ENCODE measurements around the gene LAMA3.

The LAMA3 gene

DNA sequence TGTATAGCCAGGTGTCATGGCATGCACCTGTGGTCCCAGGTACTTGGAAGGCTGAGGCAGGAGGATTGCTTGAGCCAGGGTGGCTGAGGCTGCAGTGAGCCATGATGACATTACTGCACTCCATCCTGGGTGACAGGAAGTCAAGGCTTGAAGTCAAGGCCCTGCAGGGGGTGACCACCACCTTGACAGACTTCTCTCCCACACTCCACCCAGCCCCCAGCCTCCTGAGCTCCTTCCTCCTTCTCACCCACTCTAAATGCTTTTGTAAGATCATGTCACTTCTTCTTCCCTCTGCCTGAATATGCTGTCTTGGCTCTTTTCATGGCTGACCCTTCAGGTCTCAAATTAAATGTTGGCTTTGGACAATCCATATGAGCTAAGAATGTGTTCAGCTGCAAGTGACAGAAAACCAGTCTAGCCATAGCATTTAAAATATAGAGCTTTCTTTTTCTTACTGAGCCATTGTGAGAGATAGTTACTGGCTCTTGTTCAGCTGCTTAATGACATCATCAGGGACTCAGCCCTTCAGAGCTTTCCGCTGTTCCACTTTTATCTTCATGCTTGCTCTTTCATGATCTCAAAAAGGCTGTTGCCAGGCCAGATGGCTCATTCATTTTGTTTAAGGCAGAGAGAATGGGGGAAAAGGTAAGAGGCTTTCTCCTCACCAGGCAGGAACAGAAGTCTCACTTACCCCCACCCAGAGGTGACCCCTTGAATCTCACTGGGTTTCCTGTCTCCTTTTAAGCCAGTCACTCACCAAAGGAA lies 288.6 kb downstream of the LAMA3 start:
- peak; percentile 67 to 78 (median 72) for DNase-seq

DNA sequence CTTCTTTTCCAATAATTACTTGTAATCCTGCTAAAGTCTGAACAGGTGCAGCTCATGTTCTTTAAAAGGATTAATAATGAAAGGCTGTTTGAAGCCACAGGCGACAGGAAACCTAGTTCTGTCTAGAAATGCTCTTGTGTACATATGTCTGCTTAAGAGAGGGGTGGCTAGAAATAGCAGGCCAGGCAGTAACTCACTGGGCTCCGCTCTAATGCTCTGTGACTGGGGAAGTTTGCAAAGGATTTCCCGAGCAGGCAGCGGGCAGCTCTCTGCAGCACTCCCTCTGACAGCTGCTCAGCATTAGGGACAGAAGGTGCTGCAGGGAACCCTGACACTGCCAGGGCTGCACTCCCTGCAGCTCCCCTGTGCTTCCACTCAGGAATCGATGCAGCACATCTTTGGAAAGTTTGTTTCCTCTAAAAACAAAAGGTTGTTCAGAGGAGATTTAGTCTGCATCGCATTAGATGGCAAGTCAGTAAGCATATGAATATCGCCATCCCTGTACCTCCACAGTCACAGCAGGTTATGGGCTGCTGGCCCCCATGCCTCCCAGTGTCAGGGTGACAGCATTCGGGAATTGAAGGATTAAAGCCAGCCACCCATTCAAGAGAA lies 292.2 kb downstream of the LAMA3 start:
- no peak for DNase-seq

DNA sequence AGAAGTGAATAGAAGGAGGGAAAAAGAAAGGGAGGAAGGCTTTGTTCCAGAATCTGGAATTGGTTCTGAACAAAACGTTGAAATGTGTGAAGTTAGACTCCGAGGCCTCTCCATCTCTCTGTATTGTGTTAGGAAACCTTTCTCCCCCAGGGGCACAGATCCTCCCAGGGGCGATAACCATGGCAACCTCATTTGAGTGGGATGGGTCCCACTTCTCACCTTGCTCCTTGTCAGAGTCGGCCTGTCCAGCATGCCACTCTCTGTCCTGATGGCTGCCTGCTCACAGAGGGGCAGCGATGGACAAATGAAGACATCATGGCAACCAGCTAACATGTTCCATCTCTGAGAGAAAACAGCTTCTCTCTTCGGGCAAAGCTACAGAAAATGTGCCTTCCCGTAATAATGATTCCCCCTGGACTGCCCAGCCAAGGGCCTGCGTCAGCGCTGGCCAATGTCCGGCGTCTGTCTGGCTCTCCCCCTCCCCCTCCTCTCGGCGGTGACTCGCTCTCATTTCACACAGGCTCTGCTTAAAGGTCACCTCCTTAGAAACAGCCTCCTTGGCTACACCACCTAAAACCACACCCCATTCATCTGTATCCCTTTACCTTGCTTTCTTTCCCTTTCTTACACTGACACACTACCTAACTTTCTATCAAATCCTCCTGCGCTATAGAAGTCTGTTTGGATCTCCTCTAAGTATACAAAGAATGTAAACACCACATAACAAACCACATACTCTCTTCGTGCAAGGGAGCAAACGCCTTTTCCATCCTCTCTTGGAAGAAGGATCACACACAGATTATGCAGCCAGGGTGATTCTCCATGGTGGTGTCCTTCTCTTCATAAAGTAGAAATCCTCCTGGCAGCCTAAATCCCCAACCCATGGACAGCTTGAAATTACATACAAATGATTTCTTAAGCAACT lies 293.2 kb downstream of the LAMA3 start:
- DNase-seq: no peak

DNA sequence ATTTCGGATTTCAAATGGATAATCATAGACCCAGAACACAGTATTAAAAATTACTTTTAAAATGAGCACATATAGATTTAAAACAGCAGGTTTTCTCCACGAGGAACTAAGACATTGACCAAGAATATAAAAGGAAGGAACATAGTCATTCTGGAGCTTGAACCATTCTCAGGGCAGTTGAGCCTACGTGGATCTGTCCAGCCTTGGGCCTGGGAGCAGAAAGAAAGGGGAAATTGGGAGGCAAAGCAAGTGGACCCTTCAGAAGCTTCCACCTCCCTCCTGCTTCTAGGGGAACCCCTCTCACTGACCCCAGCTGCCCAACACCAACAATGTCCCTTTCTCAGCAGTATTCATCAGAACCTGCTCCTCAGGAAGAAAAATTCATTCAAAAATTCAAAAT lies 293.9 kb downstream of the LAMA3 start:
- peak in 1 of 3 donors; percentile 21 for DNase-seq

DNA sequence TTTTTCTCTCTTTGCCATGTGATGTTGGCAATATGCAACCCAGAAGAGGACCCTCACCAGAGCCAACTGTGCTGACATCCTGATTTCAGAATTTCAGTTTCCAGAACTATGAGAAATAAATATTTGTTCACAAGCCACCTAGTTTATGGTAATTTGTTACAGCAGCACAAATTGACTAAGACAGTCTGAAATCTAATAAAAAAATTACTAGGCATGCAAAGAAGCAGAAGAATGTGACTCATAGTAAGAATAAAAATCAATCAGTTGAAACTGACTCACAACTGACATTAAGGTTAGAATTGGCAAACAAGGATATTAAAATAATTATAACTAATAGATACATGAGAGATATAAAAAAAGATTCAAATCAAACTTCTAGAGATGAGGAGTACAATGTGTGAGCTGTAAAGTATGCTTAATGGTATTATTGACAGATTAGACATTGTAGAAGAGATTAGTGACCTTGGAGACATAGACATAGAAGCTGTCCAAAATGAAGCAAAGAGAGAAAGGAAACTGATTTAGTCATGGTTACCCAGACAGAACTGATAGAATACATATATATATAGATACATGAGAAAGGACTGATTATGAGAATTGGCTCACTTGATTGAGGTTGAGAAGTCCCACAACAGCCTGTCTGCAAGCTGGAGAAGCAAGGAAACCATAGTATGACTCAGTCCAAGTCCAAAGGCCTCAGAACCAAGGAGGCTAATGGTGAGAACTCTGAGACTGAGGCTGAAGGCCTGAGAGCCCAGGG lies 297.5 kb downstream of the LAMA3 start:
- DNase-seq: peak in 2 of 3 donors; percentile 32 to 58

DNA sequence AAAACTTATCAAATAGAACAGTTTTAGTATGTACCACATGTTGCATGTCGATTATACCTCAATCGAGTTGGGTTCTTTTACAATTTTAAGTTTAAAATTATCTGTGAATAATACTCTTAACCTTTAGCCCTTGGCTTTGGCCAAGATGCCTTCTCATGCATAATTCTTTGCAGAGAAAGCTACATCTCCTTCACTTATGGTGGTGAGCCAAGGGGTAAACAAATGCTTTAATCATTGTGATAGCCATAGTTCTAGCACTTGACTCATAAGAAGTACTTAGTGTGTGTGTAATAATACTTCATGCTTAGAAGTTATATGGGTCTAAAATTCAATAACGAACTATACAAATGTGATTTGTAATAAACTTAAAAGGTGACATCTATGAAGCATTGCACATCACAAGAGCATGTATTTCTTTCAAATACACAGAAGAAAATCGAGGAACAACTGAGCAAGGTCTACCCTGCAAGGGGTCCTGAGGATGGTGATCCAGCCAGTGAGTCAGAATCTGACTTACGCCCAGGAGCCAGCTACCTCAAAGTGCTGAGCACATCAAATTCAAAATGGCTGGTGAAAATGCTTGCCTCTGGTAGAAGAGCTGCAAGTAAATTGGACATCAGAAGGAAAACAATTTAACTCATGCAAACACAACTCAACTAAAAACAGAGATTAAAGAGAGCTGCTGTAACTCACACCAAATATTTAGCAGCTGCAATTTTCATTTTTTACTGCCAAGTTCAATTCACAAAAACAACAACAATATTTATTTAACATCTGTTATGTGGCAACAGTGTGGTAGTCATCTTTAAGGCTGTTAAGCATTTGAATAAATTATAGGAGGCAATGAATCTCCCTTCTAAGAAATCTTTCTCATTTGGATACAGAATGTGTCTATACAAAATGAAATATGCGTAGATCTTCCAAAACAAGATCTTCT lies 301.5 kb downstream of the LAMA3 start:
- DNase-seq: no peak

DNA sequence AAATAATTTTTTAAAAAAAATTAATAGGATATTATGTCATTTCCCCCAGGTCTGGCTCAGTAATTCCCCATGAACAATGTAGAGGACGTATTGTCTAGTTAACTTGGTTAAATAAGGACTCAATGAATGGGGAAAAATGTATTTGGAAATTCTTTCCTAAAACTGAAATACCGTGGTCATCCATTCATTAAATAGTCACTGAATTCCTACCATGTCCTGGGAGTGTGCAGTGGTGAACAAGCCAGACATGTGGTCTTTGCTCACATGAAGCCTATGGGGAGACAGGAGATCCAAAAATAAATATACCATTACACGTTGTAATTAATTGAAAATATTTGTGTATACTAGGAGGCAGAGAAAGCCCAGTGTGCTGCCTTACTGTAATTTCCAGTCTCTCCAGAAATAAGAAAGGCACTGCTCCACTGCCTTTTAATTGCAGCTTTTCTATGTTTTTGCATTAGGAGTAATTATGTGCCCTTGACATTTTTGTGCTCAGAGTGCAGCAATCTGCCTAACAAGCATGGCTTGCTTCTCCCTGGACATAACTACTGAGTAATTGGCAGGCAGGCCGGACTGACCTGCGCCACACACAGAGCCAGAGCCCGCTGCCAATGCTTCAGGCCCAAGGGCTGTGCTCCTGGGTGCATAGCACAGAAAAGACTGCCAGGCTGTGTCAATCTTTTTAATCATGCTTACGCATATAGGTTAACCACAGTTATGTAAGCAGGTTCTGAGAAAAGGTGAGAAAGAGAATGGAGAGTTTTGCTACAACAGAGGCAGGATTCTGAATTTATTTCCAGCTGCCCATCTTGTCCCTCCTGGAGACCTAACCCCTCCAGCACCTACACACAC lies 303.1 kb downstream of the LAMA3 start:
- no peak for DNase-seq

DNA sequence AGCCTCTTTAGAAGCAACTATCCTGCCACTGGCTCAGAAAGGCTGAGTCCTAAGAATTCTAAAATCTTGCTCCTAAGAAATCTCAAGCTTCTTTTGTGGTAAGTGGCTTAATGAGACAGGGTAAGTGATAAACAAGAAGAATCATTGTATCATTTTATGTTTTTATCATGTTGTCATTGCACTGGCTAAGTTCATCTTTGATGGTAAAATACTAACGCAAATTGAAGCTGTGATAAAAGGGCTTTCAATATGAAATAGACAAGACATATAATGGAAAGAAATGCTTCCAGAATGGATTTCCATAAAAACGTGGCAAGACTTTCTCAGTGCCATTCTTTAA lies 303.7 kb downstream of the LAMA3 start:
- DNase-seq: no peak

DNA sequence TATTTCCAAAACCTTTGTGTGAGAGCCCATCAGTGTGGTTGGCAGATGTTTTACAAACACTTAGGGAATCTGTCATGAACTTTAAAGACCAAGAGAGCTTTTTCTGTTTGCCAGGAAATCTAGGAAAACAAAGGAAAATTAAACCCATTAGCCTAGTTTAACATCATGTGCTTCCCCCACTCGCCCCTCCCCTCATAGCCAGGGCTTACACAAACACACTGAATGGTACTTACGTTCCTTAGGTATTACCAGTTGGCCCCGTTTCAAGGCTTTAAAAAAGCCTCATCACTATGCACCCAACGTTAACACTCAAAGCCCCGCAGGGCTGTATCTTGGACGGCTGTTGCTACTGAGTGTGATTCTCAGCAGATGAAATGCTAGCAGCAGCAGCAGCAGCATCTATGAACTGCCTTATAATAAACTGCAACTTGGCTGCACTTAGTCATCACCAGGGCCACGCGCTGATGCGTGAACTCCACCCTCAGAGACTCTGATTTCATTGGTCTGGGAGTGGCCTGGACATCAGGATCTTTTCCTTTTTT lies 305.2 kb downstream of the LAMA3 start:
- DNase-seq: no peak

DNA sequence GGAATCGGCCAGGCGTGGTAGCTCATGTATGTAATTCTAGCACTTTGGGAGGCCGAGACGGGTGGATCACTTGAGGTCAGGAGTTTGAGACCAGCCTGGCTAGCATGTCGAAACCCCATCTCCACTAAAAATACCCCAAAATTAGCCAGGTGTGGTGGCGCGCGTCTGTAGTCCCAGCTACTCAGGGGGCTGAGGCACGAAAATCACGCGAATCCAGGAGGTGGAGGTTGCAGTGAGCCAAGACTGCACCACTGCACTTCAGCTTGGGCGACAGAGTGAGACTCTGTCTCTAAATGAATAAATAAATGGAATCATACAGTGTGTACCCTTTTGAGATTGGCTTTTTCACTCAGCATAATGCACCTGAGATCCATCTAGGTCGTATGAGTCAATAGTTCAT lies 305.9 kb downstream of the LAMA3 start:
- no peak for DNase-seq

DNA sequence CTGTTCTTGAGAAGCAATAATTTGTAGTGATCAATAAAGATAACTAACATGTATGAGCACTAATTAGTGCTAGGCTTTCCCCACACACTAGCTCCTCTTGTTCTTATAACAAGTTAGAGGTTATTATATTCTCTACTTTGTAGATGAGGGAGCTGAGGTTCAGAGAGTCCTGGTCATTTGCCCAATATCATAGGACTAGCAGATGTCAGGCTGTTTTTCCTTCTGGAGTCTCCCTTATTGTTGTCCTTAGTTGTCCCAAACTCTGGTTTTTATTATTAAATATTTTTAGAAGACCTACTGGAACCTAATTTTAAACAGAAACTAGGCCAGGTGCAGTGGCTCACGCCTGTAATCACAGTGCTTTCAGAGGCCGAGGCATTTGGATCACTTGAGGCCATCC lies 308.8 kb downstream of the LAMA3 start:
- no peak for DNase-seq

DNA sequence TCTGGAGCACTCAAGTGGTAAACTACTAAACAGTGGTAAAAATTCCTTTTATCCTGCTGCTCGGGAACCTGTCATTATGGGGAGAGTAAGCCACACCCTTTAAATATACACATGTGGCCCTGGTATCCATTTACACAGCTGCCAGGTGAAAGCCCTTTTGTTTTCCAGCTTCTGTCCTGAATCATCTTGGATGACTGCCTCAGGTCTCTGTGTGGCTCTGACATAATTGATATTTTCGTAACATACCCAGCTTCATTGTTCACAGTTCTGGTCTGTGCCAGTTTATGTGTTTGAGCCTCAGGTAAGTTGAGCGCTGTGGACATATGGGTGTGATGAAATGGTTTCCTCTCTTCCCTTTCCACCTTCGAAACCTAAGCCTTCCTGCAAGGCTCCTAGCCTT lies 309.6 kb downstream of the LAMA3 start:
- no peak for DNase-seq

DNA sequence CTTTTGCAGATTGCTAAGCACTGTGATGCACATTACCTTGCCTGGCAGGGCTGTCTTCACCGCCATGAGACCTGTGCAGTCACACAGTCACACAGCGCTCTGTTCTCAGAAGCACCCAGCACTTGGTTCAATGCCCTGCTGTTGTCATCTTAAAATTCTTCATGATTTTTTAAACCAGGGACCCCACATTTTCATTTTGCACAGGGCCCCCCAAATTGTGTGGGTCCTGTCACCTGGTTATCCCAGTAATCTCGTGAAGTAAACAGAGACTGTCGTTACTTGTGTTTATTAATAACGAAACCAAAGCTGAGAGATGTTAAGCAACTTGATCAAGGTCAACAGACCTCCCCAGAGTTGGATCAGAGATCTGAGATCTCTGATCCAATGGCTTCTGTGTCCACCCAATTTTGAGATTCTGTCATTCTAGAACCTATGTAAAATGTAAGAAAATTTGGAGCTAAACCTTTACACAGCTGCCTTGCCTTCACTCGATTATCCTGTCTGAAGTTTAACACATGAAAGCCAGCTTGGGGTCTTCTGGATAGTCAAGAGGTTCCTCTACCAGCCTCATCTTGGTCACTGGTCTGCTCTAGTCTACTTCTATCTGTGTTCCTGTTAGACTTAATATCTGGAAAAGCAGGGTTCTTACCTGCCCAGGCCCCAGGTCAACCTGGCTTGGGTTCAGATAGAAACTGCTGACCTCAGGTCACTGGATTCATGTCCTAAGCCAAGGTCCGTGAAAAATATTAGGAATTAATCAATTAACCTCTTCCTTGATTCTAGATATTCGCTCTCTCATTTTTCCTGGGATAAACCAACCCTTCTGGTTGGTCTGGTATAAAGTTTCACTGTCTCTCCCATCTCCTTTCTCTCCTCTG lies 311.6 kb downstream of the LAMA3 start:
- DNase-seq: no peak

DNA sequence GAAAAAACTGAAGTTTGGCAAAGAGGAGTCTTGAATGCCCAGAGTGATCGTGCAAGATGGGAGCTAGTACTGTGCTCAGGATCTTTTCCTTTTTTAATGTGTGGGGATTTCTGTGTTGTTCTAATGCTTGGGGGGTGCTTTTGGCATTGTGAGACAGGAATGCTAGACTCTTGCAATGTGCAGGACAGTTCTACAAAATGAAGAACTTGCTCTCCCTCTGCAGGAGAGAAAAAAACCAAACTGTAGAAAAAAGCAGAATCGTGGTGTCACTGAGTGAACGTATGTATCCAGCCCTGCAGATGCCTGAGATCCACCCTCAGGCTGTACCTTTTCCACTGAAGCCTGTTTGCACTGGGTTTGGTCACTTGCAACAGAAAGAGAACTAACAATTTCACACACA lies 313.2 kb downstream of the LAMA3 start:
- DNase-seq: no peak

DNA sequence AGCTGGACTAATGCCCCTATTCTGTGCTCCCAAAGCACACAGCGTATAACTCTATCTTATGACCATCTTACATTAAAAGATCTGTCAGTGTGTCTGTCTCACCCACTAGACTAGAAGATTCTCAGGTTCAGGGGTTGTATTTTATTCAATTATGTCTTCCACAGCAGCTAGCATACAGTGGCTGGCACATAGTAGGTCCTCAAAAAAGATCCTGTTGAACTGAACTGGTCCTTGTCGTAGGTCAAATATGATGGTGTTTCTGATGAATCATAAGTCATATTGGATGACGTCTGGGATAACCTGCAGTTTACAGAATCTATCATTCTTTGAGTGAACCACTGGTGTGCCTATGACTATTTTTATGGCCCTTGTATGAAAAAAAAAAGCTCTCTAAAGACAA lies 314.0 kb downstream of the LAMA3 start:
- no peak for DNase-seq

DNA sequence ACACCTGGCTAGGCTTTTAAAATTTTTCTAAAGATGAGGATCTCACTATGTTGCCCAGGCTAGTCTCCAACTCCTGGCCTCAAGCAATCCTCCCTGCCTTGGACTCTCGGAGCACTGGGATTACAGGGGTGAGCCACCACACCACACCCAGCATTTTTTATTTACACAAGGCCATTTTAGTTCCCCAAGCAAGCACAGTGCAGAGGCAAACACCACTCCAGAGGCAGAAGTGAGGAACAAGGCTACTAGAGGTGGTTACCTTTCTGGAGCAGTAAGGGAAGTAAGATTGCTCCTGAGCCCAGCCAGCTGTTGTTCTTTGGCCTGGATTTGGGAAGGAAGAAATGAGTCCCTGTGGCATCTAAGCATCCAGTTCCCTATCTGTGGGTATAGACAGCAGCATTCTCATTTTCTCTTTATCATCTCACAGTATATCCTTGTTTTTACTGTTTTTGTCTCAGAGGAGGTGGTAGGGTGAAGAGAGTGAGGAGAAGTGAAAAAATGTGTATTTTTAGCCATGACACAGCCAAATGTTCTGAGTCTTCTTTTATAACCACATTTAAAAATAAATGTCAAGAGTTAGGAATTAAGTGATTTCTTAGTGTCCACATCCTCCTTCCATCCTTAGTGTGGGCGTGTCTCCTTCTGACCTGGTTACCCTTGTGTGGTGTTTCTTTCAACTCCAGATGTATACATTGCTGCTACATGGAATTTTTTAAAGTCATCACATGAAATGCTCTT lies 314.8 kb downstream of the LAMA3 start:
- no peak for DNase-seq

Measured in suppressor macrophage treated with lipopolysaccharide for 1 hour (primary cell).